H1 (cell line): Measurements from ENCODE around the gene DDX56. TPM values are rescaled to one million over a fixed set of nuclear protein-coding genes. Genes with fewer than 3 reads are reported as not detected.

Experiments
- CTCF ChIA-PET: fragments of 300-600 bp; sonication (Branson Sonifier 250); formaldehyde crosslinking; loops from one replicate; lab custom pipeline; 2021; ENCODE audit not compliant: partially characterized antibody; lab: Charles Lee
- POLR2A ChIA-PET: fragments of 300-600 bp; sonication (Branson Sonifier 250); formaldehyde crosslinking; loops from one replicate; lab custom pipeline; 2021; ENCODE audit warnings: inconsistent platforms; ENCODE audit not compliant: partially characterized antibody; lab: Charles Lee
- DNase-seq, 2 experiments: peaks; one replicate each; pipeline versions ENCODE4 v3.0.0 to v3.0.0-alpha.2; 2010 to 2022; ENCODE audit warnings: low spot score in 2 of 2, low read depth in 1 of 2, mixed read lengths in 1 of 2
- FAIRE-seq: peaks from 2 replicates; lab custom pipeline; 2011; peaks lifted over from hg19 to GRCh38; lab: Jason Lieb, UNC
- H2AFZ ChIP-seq: 2 replicates; pipeline ENCODE4 v1.8.1; 2012; ENCODE audit warnings: low read length, inconsistent platforms
- H2AK5ac ChIP-seq: 2 replicates; pipeline ENCODE4 v1.6.1; 2013; ENCODE audit warnings: low read depth, low read length
- H2BK120ac ChIP-seq: replicated peaks from 2 replicates; pipeline ENCODE3; 2013; ENCODE audit warnings: low read depth, low read length, inconsistent platforms
- H2BK12ac ChIP-seq: 2 replicates; pipeline ENCODE4 v1.6.1; 2013; ENCODE audit warnings: low read depth, low read length
- H2BK15ac ChIP-seq: 2 replicates; pipeline ENCODE4 v1.6.1; 2013; ENCODE audit warnings: low read length
- H2BK20ac ChIP-seq: 2 replicates; pipeline ENCODE4 v1.6.1; 2013; ENCODE audit warnings: low read length
- H2BK5ac ChIP-seq: 2 replicates; pipeline ENCODE4 v1.6.1; 2013; ENCODE audit warnings: low read depth, low read length
- H3K14ac ChIP-seq: 2 replicates; pipeline ENCODE4 v1.6.1; 2013; ENCODE audit warnings: inconsistent platforms; ENCODE audit not compliant: insufficient read length
- H3K18ac ChIP-seq: 2 replicates; pipeline ENCODE4 v1.6.1; 2013; ENCODE audit warnings: low read length; ENCODE audit errors: extremely low read depth
- H3K23ac ChIP-seq: 2 replicates; pipeline ENCODE4 v1.6.1; 2013; ENCODE audit warnings: inconsistent platforms; ENCODE audit not compliant: insufficient read length
- H3K23me2 ChIP-seq: 2 replicates; pipeline ENCODE4 v1.6.1; 2013; ENCODE audit warnings: low read depth, low read length
- H3K27ac ChIP-seq: 2 replicates; pipeline ENCODE4 v1.6.1; 2011; ENCODE audit warnings: low read depth, low read length, inconsistent platforms
- H3K27me3 ChIP-seq, 4 experiments: replicated peaks in 1 of 4; 1 replicate in 1 of 4; 2 replicates in 3 of 4; pipeline versions ENCODE4 v1.6.1 to v1.8.1; 2011 to 2013; ENCODE audit warnings: low read length in 3 of 4, mild to moderate bottlenecking in 3 of 4, inconsistent platforms in 2 of 4, mixed read lengths in 2 of 4, moderate library complexity in 1 of 4; ENCODE audit not compliant: control insufficient read depth in 3 of 4, insufficient read depth in 3 of 4; ENCODE audit errors: extremely low read depth in 1 of 4
- H3K36me3 ChIP-seq, 4 experiments: 2 replicates each; pipeline versions ENCODE4 v1.6.1 to v1.8.1; 2011 to 2013; ENCODE audit warnings: mild to moderate bottlenecking in 4 of 4, low read length in 3 of 4, moderate library complexity in 2 of 4, control low read depth in 1 of 4, inconsistent platforms in 1 of 4; ENCODE audit not compliant: insufficient read depth in 4 of 4, control insufficient read depth in 2 of 4
- H3K4ac ChIP-seq: replicated peaks from 2 replicates; pipeline ENCODE3; 2013; ENCODE audit warnings: low read length, low read depth, mixed read lengths, inconsistent platforms; ENCODE audit not compliant: insufficient read length
- H3K4me1 ChIP-seq, 4 experiments: replicated peaks in 1 of 4; 1 replicate in 1 of 4; 2 replicates in 3 of 4; pipeline versions ENCODE4 v1.6.1 to v1.8.1; 2011 to 2013; ENCODE audit warnings: low read length in 3 of 4, inconsistent platforms in 2 of 4, mixed read lengths in 1 of 4; ENCODE audit not compliant: insufficient read depth in 4 of 4, control insufficient read depth in 3 of 4
- H3K4me2 ChIP-seq, 2 experiments: 2 replicates each; pipeline versions ENCODE4 v1.6.1 to v1.8.1; 2011 to 2013; ENCODE audit warnings: low read depth in 2 of 2, low read length in 2 of 2, control low read depth in 1 of 2, inconsistent platforms in 1 of 2, mild to moderate bottlenecking in 1 of 2; ENCODE audit not compliant: insufficient read depth in 1 of 2
- H3K4me3 ChIP-seq, 4 experiments: fragments of 200-600, 300-600 bp in 1 of 4; sonication (generic), shearing (Covaris generic), sonication (Bioruptor Twin) in 1 of 4; 2 replicates each; pipeline versions ENCODE4 v1.5.1 to v1.8.1; 2011 to 2016; ENCODE audit warnings: low read length in 4 of 4, low read depth in 3 of 4, control low read depth in 2 of 4, inconsistent platforms in 2 of 4, mild to moderate bottlenecking in 2 of 4, mixed read lengths in 1 of 4, moderate library complexity in 1 of 4; ENCODE audit not compliant: insufficient read depth in 2 of 4; ENCODE audit errors: extremely low read depth in 1 of 4
- H3K56ac ChIP-seq: replicated peaks from 2 replicates; pipeline ENCODE3; 2013; ENCODE audit warnings: low read depth, mild to moderate bottlenecking, mixed read lengths, low read length, inconsistent platforms; ENCODE audit not compliant: insufficient read length
- H3K79me1 ChIP-seq: 2 replicates; pipeline ENCODE4 v1.6.1; 2013; ENCODE audit warnings: low read depth, low read length, control low read depth
- H3K79me2 ChIP-seq, 2 experiments: 2 replicates each; pipeline versions ENCODE4 v1.6.1 to v1.8.1; 2012 to 2013; ENCODE audit warnings: low read length in 2 of 2, mild to moderate bottlenecking in 2 of 2, inconsistent platforms in 1 of 2; ENCODE audit not compliant: insufficient read depth in 2 of 2, control insufficient read depth in 1 of 2
- H3K9ac ChIP-seq, 4 experiments: replicated peaks in 1 of 4; 1 replicate in 1 of 4; 2 replicates in 3 of 4; pipeline versions ENCODE4 v1.6.1 to v1.8.1; 2011 to 2013; ENCODE audit warnings: low read depth in 3 of 4, low read length in 3 of 4, control low read depth in 2 of 4, mild to moderate bottlenecking in 2 of 4, moderate library complexity in 2 of 4, inconsistent platforms in 1 of 4; ENCODE audit errors: extremely low read depth in 1 of 4
- H3K9me3 ChIP-seq, 2 experiments: 2 replicates each; pipeline versions ENCODE4 v1.6.1 to v1.8.1; 2012 to 2013; ENCODE audit warnings: mild to moderate bottlenecking in 2 of 2, moderate library complexity in 2 of 2, control low read depth in 1 of 2, inconsistent platforms in 1 of 2, low read depth in 1 of 2, low read length in 1 of 2, mixed read lengths in 1 of 2; ENCODE audit not compliant: insufficient read depth in 2 of 2
- H4K20me1 ChIP-seq, 2 experiments: replicated peaks in 1 of 2; 2 replicates each; pipeline versions ENCODE3 to v1.8.1; 2011 to 2013; ENCODE audit warnings: inconsistent platforms in 2 of 2, low read length in 2 of 2, mild to moderate bottlenecking in 1 of 2; ENCODE audit not compliant: insufficient read depth in 2 of 2, control insufficient read depth in 1 of 2
- H4K5ac ChIP-seq: 2 replicates; pipeline ENCODE4 v1.6.1; 2013; ENCODE audit warnings: low read length, low read depth, mixed read lengths, inconsistent platforms; ENCODE audit not compliant: insufficient read length
- H4K8ac ChIP-seq: 2 replicates; pipeline ENCODE4 v1.8.0; 2013; ENCODE audit warnings: mild to moderate bottlenecking, moderate library complexity, low read length, inconsistent platforms; ENCODE audit not compliant: insufficient read depth; ENCODE audit errors: extremely low read depth
- H4K91ac ChIP-seq: replicated peaks from 2 replicates; pipeline ENCODE3; 2013; ENCODE audit warnings: low read length, mixed read lengths, inconsistent platforms; ENCODE audit not compliant: insufficient read length
- BCL11A ChIP-seq, 2 experiments: IDR thresholded peaks; one replicate each; pipeline ENCODE4 v1.6.1; 2011; ENCODE audit warnings: low read depth in 2 of 2, low read length in 2 of 2, mild to moderate bottlenecking in 2 of 2
- BRCA1 ChIP-seq: IDR thresholded peaks from 2 replicates; pipeline ENCODE4 v1.6.1; 2012; ENCODE audit warnings: low read depth, low read length, improper control_type of control experiment
- CBX5 ChIP-seq: fragments of 300-800, 300-1000 bp; sonication (generic); IDR thresholded peaks from 2 replicates; pipeline ENCODE4 v1.7.1; 2016; ENCODE audit warnings: antibody characterized with exemption, low read length, low read depth
- CHD2 ChIP-seq: IDR thresholded peaks from 2 replicates; pipeline ENCODE4 v1.6.1; 2012; ENCODE audit warnings: low read length, improper control_type of control experiment
- KDM4A ChIP-seq: IDR thresholded peaks from one replicate; pipeline ENCODE4 v1.7.1; 2012; ENCODE audit warnings: low read depth, mild to moderate bottlenecking, moderate library complexity, low read length, inconsistent platforms; ENCODE audit not compliant: severe bottlenecking
- MAFK ChIP-seq: IDR thresholded peaks from 2 replicates; pipeline ENCODE4 v1.6.1; 2012; ENCODE audit warnings: low read depth, mild to moderate bottlenecking, improper control_type of control experiment, low read length
- NRF1 ChIP-seq: IDR thresholded peaks from 2 replicates; pipeline ENCODE4 v1.6.1; 2011; ENCODE audit warnings: mild to moderate bottlenecking, low read depth, low read length, improper control_type of control experiment
- RAD21 ChIP-seq, 2 experiments: IDR thresholded peaks in 1 of 2; conservative IDR thresholded peaks in 1 of 2; 2 replicates each; pipeline ENCODE4 v1.6.1; 2011; ENCODE audit warnings: low read depth in 2 of 2, low read length in 2 of 2, improper control_type of control experiment in 1 of 2, inconsistent platforms in 1 of 2, mild to moderate bottlenecking in 1 of 2, moderate library complexity in 1 of 2
- SIN3A ChIP-seq, 2 experiments: IDR thresholded peaks in 1 of 2; conservative IDR thresholded peaks in 1 of 2; 2 replicates each; pipeline ENCODE4 v1.6.1; 2011 to 2012; ENCODE audit warnings: low read length in 2 of 2, improper control_type of control experiment in 1 of 2, low read depth in 1 of 2, mild to moderate bottlenecking in 1 of 2
- TBP ChIP-seq: IDR thresholded peaks from 2 replicates; pipeline ENCODE4 v1.6.1; 2011; ENCODE audit warnings: low read depth, low read length, improper control_type of control experiment
- WGBS, 2 experiments: shearing (Covaris generic) in 1 of 2; methylation state at CpG; one replicate each; pipeline versions ENCODE4 v1.1.6 to v1.1.7; 2013 to 2015; ENCODE audit warnings: low lambda C conversion rate in 2 of 2, mixed read lengths in 2 of 2, inconsistent platforms in 1 of 2, low coverage in 1 of 2, missing lambda C conversion rate in 1 of 2; ENCODE audit not compliant: insufficient replicate concordance in 2 of 2, insufficient coverage in 1 of 2, insufficient read length in 1 of 2; ENCODE audit errors: extremely low coverage in 1 of 2, missing lambda C conversion rate in 1 of 2; 5-methylcytosine and 5-hydroxymethylcytosine counted together
- polyA plus RNA-seq, 7 experiments: library from polyadenylated mRNA; depleted of rRNA in 3 of 7; stranded (reverse) in 5 of 7; unstranded in 2 of 7; fragments of >200 nt in 5 of 7; fragments of 200-250 nt in 2 of 7; gene quantifications; 1 replicate in 5 of 7; 2 replicates in 1 of 7; 4 replicates in 1 of 7; pipeline versions ENCODE4 v1.2.1 to v1.2.3, GENCODE V29; 2011 to 2013; ENCODE audit warnings: missing spikeins in 2 of 7, mixed read lengths in 2 of 7
- total RNA-seq: library from RNA; stranded (reverse); fragmentation: NEBNext Ultra II Directional; extraction: Animal tissue kit (Norgen Biotek cat#: 25700); gene quantifications from 2 replicates; pipeline ENCODE4 v1.2.1, GENCODE V29; 2021
- TF ChIP-seq, protein P1 (sequence below), 3 experiments: IDR thresholded peaks; 1 replicate in 2 of 3; 2 replicates in 1 of 3; pipeline versions ENCODE4 v1.5.1 to v1.6.1; 2011; ENCODE audit warnings: low read length in 3 of 3, mild to moderate bottlenecking in 3 of 3, inconsistent platforms in 2 of 3, low read depth in 1 of 3, moderate library complexity in 1 of 3; ENCODE audit not compliant: insufficient read depth in 1 of 3; ENCODE audit errors: control extremely low read depth in 1 of 3

The DDX56 gene
- total and polyA plus RNA-seq, 2 of the 8 experiments (the other 6 are each of a cell fraction or from before 2014, with no cell fraction given): 56.9 to 81.6 TPM

DNA sequence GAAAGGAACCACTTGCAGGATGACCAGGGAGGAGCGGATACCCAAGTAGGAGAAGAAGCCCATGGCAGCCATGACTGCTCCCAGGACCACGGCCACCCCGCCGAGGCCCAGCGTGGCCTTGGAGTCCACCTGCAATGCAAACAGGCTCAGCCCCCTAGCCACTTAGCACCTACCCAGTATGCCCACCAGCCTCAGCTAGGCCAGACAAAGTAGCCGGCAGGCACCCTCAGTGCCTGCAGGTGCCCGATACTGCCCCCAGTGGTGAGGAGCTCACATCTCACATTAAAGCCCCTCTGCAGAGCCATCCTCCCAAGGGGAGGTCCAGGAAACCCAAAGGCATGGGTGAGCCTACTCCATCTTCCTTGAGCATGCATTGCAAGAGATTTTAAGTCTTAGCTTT, 39.2 kb downstream of the DDX56 start:
- ChIA-PET POLR2A (interaction anchor here (1.2 to 1.7 kb wide), 4 partner anchors 13 to 45 kb away, joined by 3 to 5 read pairs (median 4); partner anchors contain the start of genes DDX56 and NUDCD3), CTCF (interaction anchor here (0.6 to 10.0 kb wide), 38 partner anchors 11 to 1909 kb away, joined by 3 to 98 read pairs (median 4); partner anchors contain the start of genes NUDCD3 and OGDH)
- no peak overlapping the region for H3K18ac ChIP-seq
- H3K23me2 ChIP-seq: no peaks in the 10 kb centered on the region
- H3K4me3 ChIP-seq: no peak overlapping the region
- no peak overlapping the region for H2BK20ac ChIP-seq
- H3K23ac ChIP-seq: no peak overlapping the region
- H2BK5ac ChIP-seq: no peak overlapping the region
- H3K56ac ChIP-seq: no peak overlapping the region
- no peak overlapping the region for H4K5ac ChIP-seq
- no peak overlapping the region for H3K4ac ChIP-seq
- no peak overlapping the region for H4K91ac ChIP-seq
- no peaks in the 10 kb centered on the region for H4K20me1 ChIP-seq
- no peak overlapping the region for H2AK5ac ChIP-seq
- H3K27ac ChIP-seq: no peak overlapping the region
- no peak overlapping the region for H3K14ac ChIP-seq
- peak overlapping the region; percentile 64; the same call in 1 of the 2 replicates for H2AFZ ChIP-seq
- DNase-seq (peak; percentile 39 to 85), FAIRE-seq (peak; percentile 60)
- H2BK120ac ChIP-seq: no peak overlapping the region
- H3K79me2 ChIP-seq: no peaks in the 10 kb centered on the region
- no peak overlapping the region for H2BK15ac ChIP-seq
- no peaks in the 10 kb centered on the region for H3K36me3 ChIP-seq
- no peak overlapping the region for H4K8ac ChIP-seq
- no peaks in the 10 kb centered on the region for H3K79me1 ChIP-seq
- H3K9ac ChIP-seq: no peak overlapping the region
- no peaks in the 10 kb centered on the region for H3K4me1 ChIP-seq
- 66% methylated on average over 7 of the region's 7 CpGs; no CpG with 5 or more reads in 1 of the 2 experiments for WGBS, 2 experiments
- H3K9me3 ChIP-seq: no peaks in the 10 kb centered on the region
- no peak overlapping the region for H2BK12ac ChIP-seq
- H3K27me3 ChIP-seq: no peaks in the 10 kb centered on the region
- no peak overlapping the region for H3K4me2 ChIP-seq
- TF ChIP-seq TBP (no peak), RAD21 (IDR thresholded peaks at IDR 0.05 in 1 of 2, conservative IDR thresholded peaks at IDR 0.05 in 1 of 2; ENCODE audit: low read depth in 2 of 2, low read length in 2 of 2) (peak; percentile 56 to 69), BRCA1 (no peak), MAFK (no peak), NRF1 (no peak), CBX5 (no peak), SIN3A (conservative IDR thresholded peaks at IDR 0.05 in 1 of 2, IDR thresholded peaks at IDR 0.05 in 1 of 2; ENCODE audit: low read depth in 1 of 2, low read length in 2 of 2) (no peak), KDM4A (no peak), CHD2 (no peak), BCL11A (IDR thresholded peaks at IDR 0.05; ENCODE audit: low read depth in 2 of 2, low read length in 2 of 2) (no peak)
- TF ChIP-seq, protein P1, sequence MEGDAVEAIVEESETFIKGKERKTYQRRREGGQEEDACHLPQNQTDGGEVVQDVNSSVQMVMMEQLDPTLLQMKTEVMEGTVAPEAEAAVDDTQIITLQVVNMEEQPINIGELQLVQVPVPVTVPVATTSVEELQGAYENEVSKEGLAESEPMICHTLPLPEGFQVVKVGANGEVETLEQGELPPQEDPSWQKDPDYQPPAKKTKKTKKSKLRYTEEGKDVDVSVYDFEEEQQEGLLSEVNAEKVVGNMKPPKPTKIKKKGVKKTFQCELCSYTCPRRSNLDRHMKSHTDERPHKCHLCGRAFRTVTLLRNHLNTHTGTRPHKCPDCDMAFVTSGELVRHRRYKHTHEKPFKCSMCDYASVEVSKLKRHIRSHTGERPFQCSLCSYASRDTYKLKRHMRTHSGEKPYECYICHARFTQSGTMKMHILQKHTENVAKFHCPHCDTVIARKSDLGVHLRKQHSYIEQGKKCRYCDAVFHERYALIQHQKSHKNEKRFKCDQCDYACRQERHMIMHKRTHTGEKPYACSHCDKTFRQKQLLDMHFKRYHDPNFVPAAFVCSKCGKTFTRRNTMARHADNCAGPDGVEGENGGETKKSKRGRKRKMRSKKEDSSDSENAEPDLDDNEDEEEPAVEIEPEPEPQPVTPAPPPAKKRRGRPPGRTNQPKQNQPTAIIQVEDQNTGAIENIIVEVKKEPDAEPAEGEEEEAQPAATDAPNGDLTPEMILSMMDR (IDR thresholded peaks at IDR 0.05; ENCODE audit: control extremely low read depth in 1 of 3, insufficient read depth in 1 of 3, low read depth in 1 of 3, low read length in 3 of 3): peak; percentile 83 to 97 (median 84)
